Astrocyte (in vitro differentiated cells and primary cell): ENCODE results near the gene RGS11. TPM values are rescaled to one million over a fixed set of nuclear protein-coding genes. Genes with fewer than 3 reads are reported as not detected.

Experiments used
- DNase-seq: peaks from one replicate; pipeline ENCODE4 v3.0.0-alpha.2; 2010; ENCODE audit warnings: low read depth
- FAIRE-seq: peaks from 2 replicates; lab custom pipeline; 2011; peaks lifted over from hg19 to GRCh38; lab: Jason Lieb, UNC
- H2AFZ ChIP-seq: 2 replicates; pipeline ENCODE4 v1.6.0; 2012; ENCODE audit warnings: low read depth, low read length, inconsistent platforms
- H3K27ac ChIP-seq: 2 replicates; pipeline ENCODE4 v1.5.1; 2011; ENCODE audit warnings: low read depth, low read length, inconsistent platforms
- H3K27me3 ChIP-seq: 2 replicates; pipeline ENCODE4 v1.6.0; 2011; ENCODE audit warnings: low read length, inconsistent platforms; ENCODE audit not compliant: insufficient read depth
- H3K36me3 ChIP-seq: 2 replicates; pipeline ENCODE4 v1.5.1; 2011; ENCODE audit warnings: low read length, inconsistent platforms; ENCODE audit not compliant: insufficient read depth
- H3K4me1 ChIP-seq: 2 replicates; pipeline ENCODE4 v1.5.1; 2011; ENCODE audit warnings: low read length, inconsistent platforms; ENCODE audit not compliant: insufficient read depth
- H3K4me2 ChIP-seq: 2 replicates; pipeline ENCODE4 v1.6.0; 2012; ENCODE audit warnings: low read length, inconsistent platforms
- H3K4me3 ChIP-seq: 2 replicates; pipeline ENCODE4 v1.5.1; 2011; ENCODE audit warnings: low read depth, mild to moderate bottlenecking, low read length, inconsistent platforms; ENCODE audit not compliant: insufficient read depth
- H3K79me2 ChIP-seq: 2 replicates; pipeline ENCODE4 v1.6.0; 2012; ENCODE audit warnings: mild to moderate bottlenecking, low read length, inconsistent platforms; ENCODE audit not compliant: insufficient read depth
- H3K9ac ChIP-seq: 2 replicates; pipeline ENCODE4 v1.6.0; 2012; ENCODE audit warnings: mild to moderate bottlenecking, low read length, inconsistent platforms
- H3K9me3 ChIP-seq: 2 replicates; pipeline ENCODE4 v1.5.1; 2012; ENCODE audit warnings: low read depth, mild to moderate bottlenecking, low read length, inconsistent platforms; ENCODE audit not compliant: insufficient read depth
- H4K20me1 ChIP-seq: 2 replicates; pipeline ENCODE4 v1.6.0; 2012; ENCODE audit warnings: low read length, inconsistent platforms; ENCODE audit not compliant: insufficient read depth
- H3K27ac Mint-ChIP-seq: one replicate; pipeline ENCODE4 v1.8.0; 2021; ENCODE audit warnings: mild to moderate bottlenecking, mixed read lengths; ENCODE audit not compliant: unreplicated experiment
- H3K27me3 Mint-ChIP-seq: one replicate; pipeline ENCODE4 v1.8.0; 2021; ENCODE audit warnings: low read depth, mixed read lengths; ENCODE audit not compliant: unreplicated experiment
- H3K36me3 Mint-ChIP-seq: one replicate; pipeline ENCODE4 v1.8.0; 2021; ENCODE audit warnings: low read depth, mixed read lengths; ENCODE audit not compliant: unreplicated experiment
- H3K4me1 Mint-ChIP-seq: one replicate; pipeline ENCODE4 v1.8.0; 2021; ENCODE audit warnings: low read depth, mixed read lengths; ENCODE audit not compliant: unreplicated experiment
- H3K4me3 Mint-ChIP-seq: one replicate; pipeline ENCODE4 v1.8.0; 2021; ENCODE audit warnings: mild to moderate bottlenecking, moderate library complexity, mixed read lengths; ENCODE audit not compliant: unreplicated experiment
- H3K9me3 Mint-ChIP-seq: one replicate; pipeline ENCODE4 v1.8.0; 2021; ENCODE audit warnings: mild to moderate bottlenecking, mixed read lengths; ENCODE audit not compliant: unreplicated experiment
- EZH2 ChIP-seq: IDR thresholded peaks from 2 replicates; pipeline ENCODE4 v1.6.1; 2012; ENCODE audit warnings: mild to moderate bottlenecking, low read length, inconsistent platforms; ENCODE audit not compliant: insufficient read depth
- total RNA-seq: library from RNA; stranded (reverse); gene quantifications from 2 replicates; pipeline ENCODE4 v1.2.1, GENCODE V29; 2021
- TF ChIP-seq, protein P1 (sequence below): IDR thresholded peaks from 2 replicates; pipeline ENCODE4 v1.5.1; 2011; ENCODE audit warnings: low read depth, mild to moderate bottlenecking, inconsistent platforms, low read length, moderate library complexity; ENCODE audit not compliant: insufficient read depth

Gene RGS11
- total RNA-seq, 1 donor from 2014 or later = 2.7 TPM

DNA sequence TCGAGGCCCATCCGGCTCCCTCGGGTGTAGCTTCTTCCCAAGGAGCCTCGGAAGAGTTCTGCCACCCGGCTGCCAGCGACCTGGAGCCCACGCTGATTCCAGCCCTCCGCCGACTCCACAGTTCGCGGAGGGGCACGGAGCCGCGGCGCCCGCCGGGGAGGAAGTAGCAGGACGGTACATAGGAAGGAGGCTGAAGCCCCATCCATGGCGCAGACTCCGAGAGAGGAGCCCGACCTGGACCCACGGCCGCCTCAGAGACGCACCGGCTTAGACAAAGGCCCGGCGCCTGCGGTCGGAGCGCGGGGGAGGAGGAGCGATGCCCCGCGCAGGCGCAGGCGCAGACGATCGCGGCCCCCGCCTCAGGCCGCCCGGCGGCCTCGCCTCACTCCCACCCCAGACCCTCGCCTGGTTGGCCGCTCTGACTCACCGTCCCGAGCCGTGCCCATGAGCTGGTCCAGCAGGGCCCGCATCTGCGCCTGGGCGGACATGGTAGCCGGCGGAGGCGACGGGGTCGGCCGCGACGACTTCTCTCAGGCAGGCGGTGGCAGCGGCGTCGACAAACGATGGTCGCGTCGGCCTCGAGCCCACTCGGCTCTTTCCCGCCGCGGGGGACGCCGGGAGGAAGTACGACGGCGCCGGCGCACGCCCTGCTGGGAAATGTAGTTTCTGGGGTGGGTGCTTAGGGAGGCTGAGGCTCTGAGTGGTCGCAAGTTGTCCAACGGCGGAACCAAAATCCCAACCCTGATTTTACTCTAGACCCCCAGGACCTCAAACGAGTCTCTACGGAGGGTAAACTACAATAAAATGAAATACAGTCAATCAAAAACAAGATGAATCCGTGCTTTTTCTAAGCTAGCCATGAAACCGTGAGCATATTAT lies 46.7 kb downstream of the RGS11 start, which contains the start of gene LUC7L:
LUC7L (minus strand) TSS at position 598 of the 879 bp plus-strand sequence; CDS start at position 488, 110 bp downstream.
- no peaks in the 10 kb centered on the region for H3K27me3 Mint-ChIP-seq
- peak within 1 kb of the TSS; percentile 92 for H3K4me3 ChIP-seq
- peak within 1 kb of the TSS; percentile 72 for H3K27ac Mint-ChIP-seq
- H3K27ac ChIP-seq = peak within 1 kb of the TSS; percentile 96
- H3K36me3 ChIP-seq = peaks cover 25% of the 10 kb centered on the region
- H3K9me3 ChIP-seq = no peaks in the 10 kb centered on the region
- H3K9ac ChIP-seq = peak within 1 kb of the TSS; percentile 96
- peaks cover 47% of the 10 kb centered on the region for H3K79me2 ChIP-seq
- H3K27me3 ChIP-seq = no peaks in the 10 kb centered on the region
- H3K4me2 ChIP-seq = peak within 1 kb of the TSS; percentile 94
- H3K36me3 Mint-ChIP-seq = peaks cover 11% of the 10 kb centered on the region
- peaks cover 15% of the 10 kb centered on the region for H3K4me1 ChIP-seq
- FAIRE-seq = no peak
- DNase-seq = peak; percentile 75
- H3K4me3 Mint-ChIP-seq = peak within 1 kb of the TSS; percentile 95
- peak within 1 kb of the TSS; percentile 93 for H2AFZ ChIP-seq
- TF ChIP-seq, protein P1, sequence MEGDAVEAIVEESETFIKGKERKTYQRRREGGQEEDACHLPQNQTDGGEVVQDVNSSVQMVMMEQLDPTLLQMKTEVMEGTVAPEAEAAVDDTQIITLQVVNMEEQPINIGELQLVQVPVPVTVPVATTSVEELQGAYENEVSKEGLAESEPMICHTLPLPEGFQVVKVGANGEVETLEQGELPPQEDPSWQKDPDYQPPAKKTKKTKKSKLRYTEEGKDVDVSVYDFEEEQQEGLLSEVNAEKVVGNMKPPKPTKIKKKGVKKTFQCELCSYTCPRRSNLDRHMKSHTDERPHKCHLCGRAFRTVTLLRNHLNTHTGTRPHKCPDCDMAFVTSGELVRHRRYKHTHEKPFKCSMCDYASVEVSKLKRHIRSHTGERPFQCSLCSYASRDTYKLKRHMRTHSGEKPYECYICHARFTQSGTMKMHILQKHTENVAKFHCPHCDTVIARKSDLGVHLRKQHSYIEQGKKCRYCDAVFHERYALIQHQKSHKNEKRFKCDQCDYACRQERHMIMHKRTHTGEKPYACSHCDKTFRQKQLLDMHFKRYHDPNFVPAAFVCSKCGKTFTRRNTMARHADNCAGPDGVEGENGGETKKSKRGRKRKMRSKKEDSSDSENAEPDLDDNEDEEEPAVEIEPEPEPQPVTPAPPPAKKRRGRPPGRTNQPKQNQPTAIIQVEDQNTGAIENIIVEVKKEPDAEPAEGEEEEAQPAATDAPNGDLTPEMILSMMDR = no peak
- TF ChIP-seq EZH2 = no peak
- peaks cover 18% of the 10 kb centered on the region for H3K4me1 Mint-ChIP-seq
- H4K20me1 ChIP-seq = peaks cover 42% of the 10 kb centered on the region
- H3K9me3 Mint-ChIP-seq = no peaks in the 10 kb centered on the region

DNA sequence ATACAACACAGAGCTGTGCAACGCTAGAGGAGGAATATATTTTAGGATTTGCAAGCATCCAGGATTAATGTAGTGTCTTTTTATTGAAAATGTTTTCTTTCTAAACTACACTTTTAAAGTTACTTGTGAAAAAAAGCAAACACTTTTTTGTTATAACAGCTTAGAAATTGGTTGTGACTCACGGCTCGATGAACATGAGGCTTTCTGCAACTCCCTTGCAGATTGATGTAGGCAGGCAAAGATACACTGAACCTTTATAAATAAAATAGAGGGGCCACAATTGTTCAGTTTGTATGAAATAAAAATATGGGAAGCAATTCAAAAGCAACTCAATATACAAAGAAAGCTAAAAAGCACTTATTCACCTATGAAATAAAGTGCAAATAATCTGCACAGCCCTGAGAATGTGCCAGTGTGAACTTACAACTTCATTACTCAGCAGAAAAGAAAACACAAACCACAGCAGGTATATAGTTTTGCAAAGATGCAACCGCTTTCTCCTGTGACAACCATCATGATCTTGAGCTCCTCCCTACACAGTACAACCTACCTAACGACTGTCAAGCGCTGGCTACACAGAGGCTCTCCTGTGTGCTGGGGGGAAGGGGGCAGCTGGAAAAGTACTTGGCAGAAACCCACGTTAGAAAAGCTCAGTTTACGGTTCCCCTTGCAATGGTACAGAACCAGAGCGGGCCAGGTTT lies 47.4 kb downstream of the RGS11 start:
- Histone ChIP-seq H3K79me2 (peaks cover 55% of the 10 kb centered on the region), H3K27me3 (no peaks in the 10 kb centered on the region), H3K36me3 (peaks cover 27% of the 10 kb centered on the region), H3K9me3 (no peaks in the 10 kb centered on the region), H3K4me3 (peak overlapping the region; percentile 92), H3K27ac (peak overlapping the region; percentile 96), H3K9ac (peak overlapping the region; percentile 96), H3K4me2 (peak overlapping the region; percentile 94), H4K20me1 (peaks cover 50% of the 10 kb centered on the region), H2AFZ (peak overlapping the region; percentile 93), H3K4me1 (peaks cover 15% of the 10 kb centered on the region)
- FAIRE-seq (no peak), DNase-seq (no peak)
- peaks cover 11% of the 10 kb centered on the region for H3K36me3 Mint-ChIP-seq
- no peaks in the 10 kb centered on the region for H3K27me3 Mint-ChIP-seq
- H3K4me3 Mint-ChIP-seq = peak overlapping the region; percentile 95
- peak overlapping the region; percentile 68 for H3K27ac Mint-ChIP-seq
- TF ChIP-seq EZH2 = no peak
- TF ChIP-seq, protein P1 = no peak
- H3K4me1 Mint-ChIP-seq = peaks cover 18% of the 10 kb centered on the region
- H3K9me3 Mint-ChIP-seq = no peaks in the 10 kb centered on the region
